ENCODE results near the gene ZNF423.

ZNF423 gene

DNA sequence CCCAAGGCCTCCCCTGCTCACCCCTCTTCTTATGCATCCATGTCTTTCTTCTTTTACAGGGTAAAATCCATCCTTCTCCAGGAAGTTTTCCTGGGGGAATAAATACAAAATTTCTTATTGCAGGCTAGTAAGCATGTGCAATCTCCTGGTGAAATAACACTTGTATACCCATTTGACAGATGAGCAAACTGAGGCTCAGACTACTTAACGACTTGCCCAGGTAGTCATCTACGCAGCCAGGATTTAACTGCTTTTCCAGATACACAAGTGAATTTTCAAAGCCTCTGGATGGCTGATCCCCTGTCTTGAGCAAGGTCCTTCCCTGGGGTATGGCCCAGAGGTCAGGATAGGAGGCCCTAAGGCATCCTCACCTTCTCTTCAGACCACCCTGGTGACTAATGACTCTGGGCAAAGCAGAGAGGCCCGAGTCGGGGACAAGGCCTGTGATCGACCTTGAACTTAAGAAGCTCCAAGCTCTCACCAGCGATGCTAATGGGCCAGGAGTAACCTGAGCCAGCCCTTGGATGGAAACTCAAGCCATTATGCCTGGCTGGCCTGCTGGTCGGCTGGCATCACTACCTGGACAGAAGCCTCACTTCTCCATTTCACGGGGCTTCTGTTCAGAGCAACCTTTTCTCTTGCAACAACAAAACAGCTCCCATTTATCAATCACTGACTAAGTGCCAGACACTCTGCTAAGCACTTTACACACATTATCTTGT, 33.1 kb downstream of the ZNF423 start:
- DNase-seq: no peak

DNA sequence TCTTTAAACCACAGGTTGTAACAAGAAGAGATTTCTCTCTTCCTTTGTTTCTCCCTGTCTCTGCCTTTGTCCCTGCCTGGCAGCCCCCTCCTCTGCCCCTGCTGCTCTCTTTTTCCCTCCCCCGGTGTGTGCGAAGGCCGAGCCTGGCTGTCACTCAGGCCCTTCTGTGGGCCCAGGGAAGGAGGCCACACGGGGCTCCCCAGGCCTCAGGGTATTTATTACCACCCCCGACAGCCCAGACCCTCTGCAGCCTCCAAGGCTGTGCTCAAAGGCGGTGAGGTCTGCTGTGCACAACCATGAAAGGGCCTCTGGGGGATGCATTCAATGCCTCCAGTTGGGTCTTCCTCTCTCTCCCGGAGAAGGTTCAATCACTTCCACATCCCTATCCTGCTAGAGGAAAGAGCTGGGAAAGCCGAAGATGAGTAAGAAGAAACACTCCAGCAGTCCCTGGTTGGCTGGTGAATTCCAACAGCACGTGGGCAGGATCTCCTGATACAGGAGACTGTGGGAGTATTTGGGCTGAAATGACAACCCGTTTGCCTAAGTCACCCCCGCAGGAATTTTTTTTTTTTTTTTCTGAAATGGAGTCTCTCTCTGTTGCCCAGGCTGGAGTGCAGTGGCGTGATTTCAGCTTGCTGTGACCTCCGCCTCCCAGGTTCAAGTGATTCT, 34.2 kb downstream of the ZNF423 start:
- no peak for DNase-seq

DNA sequence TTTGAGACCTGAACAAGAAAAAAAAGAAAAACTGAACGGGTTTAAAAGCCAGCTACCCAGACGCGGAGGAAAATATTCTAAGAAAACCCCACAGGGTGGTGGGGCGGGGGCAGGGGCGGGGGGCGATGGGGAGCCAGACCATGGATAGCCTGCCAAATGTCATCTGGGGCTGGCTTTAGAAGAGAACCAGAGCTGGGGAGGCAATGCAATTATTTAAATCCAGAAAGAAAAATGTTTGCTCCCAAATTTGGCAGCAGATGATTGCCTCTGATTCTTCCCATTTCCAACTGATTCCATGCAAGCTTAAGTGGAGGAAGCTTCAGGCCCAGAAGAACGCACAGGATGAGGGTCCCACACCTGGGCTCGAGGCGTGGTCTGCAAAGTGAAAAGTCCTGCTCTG, 34.8 kb downstream of the ZNF423 start:
- no peak for DNase-seq

DNA sequence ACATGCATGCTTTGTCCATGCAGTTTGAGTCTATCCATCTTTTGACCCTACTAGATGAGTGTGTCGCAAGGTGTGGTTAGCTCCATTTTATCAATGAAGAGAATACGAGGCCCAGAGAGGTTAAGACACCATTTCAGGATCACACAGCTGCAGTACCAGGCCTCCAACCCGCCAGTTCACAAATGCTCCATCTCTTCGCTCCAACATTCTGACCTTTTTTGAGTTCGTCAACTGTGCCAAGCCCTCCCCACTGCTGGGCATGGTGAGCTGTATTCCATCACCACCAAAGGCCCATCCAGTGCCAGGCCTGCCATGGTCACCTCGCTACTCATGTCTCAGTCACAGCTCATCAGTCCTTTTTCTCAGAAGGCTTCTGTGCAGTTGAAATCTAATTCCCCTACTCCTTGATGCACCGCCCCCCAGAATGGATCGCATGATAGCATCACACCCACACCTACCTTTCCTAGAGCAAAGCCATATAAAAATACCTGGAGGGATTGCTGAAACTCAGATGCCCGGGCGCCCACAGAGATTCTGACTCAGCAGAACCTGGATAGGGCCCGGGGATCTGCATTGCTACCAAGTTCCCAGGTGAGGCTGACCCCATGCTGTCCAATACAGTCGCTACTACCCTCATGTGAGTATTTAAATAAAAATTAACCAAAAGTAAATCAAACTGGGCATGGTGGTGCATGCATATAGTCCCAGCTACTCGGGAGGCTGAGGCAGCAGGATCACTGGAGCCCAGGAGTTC, 38.0 kb downstream of the ZNF423 start:
- DNase-seq: no peak

DNA sequence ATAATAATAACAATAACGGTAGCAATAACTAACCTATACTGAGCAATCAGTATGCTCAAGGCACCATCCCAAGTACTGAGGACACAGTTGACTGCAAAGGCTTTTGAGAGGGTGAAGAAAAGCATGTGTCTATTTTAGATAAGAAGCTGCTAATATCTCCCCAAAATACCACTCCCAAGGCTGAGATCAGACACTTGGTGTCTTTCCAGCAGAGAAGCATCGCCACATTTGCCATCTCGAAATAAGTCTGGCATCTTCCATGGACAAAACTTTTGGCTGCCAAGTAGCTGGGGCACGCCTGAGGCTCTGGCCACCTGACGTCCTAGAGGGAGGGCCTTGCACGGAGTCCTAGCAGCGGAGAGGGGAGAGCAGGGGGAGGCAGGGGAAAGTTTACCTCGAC, 39.0 kb downstream of the ZNF423 start:
- no peak for DNase-seq

DNA sequence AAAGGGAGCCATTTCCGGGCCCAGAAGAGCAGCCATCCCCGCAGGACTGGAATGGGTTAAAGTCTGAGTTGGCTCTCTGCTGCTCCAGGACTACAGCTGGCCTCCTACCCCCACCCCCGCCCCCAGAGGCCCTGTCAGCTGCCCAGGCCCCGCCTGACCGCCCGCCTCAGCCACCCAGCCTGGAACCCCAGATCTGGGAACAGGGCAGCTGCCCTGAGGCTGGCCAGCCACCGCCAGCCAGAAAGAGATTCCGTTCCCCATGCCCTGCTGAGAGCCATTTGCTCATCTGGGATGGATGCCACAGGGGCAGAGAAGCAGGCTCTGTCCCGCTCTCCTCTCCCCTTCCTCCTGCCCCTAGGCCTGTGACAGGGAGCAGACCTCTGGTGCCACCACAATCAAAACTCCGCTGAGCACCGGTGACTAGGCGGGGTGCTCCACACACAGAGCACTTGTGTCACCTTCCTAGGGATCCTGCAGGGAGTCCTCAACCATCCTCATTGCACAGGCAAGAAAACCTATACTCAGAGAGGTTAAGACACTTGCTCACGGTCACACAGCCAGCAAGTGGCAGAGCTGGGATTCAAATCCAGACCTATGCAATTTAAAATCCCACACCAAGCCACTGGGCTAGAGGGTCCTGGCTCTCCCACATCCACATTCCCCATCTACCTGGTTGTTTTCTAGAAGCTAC, 44.1 kb downstream of the ZNF423 start:
- no peak for DNase-seq

DNA sequence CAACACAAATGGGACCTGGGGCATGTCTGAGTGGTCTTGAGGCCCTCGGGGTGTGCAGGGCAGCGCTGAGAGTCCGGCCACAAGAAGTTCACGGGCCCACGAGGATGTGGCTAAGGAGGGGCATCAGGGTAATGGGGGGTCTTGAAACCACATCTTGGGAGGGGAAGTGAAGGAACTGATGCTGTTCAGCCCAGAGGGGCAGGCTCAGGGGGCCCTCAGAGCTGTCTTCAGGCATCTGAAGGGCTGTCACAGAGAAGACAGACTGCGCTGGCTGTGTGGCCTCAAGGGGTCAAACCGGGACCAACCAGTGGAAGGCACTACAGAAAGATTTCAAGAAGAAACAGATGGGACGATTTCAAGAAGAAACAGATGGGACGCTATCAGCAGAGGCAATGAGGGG, 45.1 kb downstream of the ZNF423 start:
- no peak for DNase-seq

DNA sequence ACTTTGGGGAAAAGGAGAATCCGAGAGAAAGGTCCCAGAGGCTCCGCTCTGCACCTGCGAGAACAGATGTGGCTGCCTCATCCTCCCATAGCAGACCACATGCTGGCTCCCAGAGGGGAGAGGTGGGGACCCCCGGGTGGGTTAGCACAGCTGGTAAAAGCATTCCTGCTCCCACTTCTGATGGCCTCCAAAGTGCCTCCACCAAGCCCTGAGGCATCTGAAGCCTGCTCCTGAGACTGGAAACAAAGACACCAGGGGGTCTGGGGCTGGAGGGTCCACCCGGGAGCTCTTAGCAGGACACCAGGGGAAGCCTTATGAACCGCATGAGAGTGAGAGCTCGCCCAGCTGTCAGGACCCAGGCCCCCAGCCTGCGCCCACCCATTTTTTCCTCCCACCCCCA, 46.4 kb downstream of the ZNF423 start:
- DNase-seq: no peak

DNA sequence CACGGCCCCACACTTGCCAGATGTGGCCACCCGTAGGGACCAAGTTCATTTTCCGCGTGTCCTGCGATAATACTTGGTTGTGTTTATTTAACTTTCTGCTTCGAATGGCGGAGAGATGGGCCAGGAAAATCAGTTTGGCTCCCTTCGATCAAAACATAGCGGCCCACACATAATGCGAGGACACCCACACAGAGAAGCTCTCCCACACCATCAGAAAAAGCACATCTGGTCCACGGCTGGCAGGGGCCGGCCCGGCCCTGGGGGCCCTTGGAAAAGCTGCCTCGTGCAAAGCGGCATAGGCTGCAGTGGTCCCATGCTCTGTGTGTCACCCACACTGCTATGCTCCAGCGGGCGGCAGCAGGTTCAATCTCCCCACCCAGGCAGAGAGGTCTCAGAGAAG, 46.9 kb downstream of the ZNF423 start:
- no peak for DNase-seq

DNA sequence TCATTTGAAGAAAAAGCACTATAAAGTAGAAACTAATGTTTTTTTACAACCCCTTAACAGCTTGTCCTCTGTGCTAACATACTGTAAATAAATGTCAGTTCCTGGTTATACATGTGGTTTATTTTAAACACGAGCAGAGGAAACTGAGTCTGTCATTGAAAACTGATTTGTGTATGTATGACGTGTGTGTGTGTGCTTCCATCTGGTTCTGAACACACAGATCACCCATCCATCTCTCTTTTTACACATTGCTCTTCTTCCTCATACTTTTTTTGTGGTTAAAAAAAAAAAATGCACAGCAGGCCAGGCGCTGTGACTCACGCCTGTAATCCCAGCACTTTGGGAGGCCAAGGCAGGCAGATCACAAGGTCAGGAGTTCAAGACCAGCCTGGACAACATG, 49.5 kb downstream of the ZNF423 start:
- DNase-seq: no peak

DNA sequence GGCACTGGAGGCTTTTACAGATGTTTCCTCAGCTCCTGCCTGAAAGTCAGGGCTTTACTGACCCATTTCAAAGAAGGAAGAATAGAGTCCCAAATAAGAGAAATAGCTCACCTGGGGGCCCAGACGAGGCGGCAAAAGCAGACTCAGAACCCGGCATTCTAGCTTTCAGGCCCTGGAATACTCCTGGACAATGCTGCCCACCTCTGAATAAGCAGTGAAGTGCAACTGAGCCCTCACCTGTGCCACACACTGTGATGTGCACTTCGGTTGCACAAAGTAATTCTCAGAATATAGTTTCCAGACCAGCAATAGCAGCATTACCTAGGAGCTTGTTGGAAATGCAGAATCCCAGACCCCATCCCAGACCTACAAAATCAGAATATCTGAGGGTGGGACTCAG, 54.6 kb downstream of the ZNF423 start:
- DNase-seq: no peak

DNA sequence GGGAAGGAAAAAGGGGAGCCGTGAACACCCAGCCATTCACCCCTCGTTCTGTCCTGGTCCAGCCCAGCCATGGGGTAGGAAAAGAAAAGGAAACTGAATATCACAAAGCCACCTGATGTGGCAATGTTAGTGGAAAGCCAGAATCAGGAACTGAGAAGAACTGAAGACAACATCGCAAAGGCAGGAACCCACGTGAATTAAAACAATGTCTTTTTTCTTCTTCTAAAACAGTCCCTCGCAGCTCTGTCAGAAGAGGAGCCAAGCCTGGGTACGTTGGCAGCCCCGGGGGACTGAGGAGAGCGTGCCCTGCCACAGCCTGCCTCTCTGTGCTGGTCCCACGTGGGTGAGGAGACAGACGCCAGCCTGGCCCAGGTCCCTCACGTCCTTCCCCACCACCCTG, 55.0 kb downstream of the ZNF423 start:
- DNase-seq: no peak

DNA sequence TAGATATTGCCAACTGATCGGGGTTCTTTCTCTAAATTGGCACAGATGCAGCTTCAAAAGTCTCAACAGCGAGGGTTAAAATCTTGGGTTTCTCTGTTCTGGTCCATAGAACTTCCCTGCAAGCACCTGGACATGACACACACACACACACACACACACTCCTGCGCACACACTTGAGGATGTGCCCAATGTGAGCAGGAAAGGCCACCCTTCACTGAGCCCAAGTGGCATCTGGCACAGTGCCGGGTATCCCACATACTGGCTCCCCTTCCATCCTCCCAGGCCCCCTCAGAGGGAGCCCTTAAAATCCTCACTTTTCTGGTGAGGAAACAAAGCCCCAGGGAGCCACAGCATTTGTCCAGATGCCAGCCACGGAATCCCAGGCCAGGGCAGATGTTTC, 55.5 kb downstream of the ZNF423 start:
- DNase-seq: no peak

DNA sequence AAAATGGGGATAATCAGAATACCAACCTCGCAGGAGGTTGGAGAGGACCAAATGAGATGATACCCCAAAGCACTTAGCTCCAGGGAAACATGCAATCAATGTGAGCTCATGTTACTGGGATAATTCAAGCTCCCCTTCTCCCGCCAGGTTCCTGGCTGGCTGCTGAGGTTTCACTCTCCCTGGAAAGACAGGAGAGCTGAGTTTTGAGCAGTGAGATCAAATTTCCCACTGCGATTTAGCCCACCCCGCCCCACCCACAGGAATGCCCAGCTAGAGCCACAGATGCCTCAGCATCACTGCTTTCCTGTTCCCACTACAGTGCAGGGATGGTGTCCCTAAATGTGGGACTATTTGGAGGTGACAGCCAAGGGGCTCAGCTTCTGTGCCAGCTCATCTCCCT, 56.7 kb downstream of the ZNF423 start:
- DNase-seq: no peak

DNA sequence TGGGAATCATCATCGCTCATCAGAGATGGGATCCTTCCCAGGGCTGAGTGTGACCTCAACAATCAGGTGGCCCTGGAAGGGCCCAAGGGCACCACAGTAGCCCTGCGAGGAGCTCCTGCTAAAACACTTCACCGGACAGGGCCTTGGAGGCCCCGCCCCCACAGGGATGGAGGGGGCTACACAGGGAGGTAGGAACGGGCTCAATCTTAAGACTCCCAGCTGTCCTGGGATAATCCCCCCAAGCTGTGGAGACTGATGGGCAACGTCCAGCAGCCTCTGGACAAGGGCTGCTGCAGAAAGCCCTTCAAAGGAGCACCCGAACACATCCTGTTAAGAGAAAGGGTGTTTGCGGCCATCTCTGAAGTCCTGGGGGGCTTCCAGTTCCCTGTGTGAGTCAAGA, 60.4 kb downstream of the ZNF423 start:
- no peak for DNase-seq

DNA sequence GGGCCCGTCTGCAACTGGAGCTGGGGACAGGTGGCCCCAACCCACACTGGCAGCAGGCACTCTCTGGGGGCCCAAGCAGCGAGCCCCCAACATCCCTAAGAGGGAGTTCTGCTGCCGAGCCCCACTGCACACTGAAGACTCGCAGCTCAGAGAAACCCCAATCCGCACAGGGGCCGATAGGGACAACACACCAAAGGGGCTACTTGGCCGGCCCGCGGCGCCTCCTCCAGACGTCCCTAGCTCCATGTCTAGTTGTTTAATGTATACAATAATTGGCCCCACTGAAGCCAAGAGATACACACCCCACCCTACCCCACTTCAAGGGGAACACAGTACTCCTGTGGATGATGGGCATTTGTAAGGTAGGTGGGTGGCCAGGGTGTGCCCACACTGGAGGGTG, 62.7 kb downstream of the ZNF423 start:
- DNase-seq: no peak

DNA sequence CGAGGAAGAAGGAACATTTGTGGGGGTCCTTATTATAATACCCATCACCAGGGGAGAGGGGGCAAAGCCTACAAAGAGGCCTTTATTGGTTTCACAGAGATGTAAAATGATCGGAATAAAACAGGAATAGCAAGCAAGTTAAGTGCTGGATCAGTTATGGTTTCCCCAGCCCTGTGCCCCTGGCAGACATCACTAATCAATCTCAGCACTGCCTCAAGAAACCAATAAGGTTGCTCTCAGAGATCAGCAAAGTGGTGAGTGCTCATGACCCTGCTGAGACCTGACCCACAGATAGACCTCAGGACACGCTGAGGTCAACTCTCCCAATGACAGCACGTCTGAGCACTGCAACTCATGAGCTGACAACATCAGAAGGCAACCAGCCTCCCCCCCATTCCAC, 66.3 kb downstream of the ZNF423 start:
- DNase-seq: no peak

DNA sequence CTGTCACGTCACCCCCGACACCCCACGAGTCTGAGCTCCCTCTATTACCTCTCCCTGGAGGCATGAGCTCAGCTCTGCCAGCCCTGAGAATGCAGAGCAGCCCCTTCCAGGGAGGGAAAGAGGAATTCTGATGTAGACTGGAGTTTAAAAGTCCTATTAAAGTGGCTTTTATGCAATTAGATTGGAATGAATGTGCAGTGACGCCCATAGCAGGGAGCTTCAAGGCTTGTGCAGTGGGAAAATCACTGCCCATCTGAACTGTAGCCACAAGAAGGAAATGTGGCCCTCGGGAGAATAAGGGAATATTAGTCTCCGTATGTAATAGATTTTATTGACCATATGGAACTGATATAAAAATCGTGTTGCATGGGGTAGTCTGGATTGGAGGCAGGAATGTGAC, 66.9 kb downstream of the ZNF423 start:
- no peak for DNase-seq

DNA sequence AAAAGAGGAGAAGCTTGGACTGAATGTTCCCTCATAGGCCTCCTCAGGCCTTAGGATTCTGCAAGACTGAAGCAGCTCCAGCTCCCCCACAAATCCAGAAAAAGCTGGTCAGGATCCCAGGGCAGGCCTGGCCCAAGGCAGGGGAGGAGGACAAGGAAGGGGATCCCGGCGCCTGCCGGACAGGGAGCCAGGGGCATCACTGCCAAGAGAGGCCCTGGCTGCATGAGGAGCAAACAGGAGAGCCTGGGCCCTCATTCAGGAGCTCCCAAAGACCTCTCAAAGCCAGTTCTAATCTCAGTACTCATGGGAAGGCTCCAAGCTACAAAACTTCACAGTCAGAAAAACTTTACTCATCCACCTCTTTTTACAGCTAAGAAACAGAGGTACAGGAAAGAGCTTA, 67.3 kb downstream of the ZNF423 start:
- DNase-seq: no peak

DNA sequence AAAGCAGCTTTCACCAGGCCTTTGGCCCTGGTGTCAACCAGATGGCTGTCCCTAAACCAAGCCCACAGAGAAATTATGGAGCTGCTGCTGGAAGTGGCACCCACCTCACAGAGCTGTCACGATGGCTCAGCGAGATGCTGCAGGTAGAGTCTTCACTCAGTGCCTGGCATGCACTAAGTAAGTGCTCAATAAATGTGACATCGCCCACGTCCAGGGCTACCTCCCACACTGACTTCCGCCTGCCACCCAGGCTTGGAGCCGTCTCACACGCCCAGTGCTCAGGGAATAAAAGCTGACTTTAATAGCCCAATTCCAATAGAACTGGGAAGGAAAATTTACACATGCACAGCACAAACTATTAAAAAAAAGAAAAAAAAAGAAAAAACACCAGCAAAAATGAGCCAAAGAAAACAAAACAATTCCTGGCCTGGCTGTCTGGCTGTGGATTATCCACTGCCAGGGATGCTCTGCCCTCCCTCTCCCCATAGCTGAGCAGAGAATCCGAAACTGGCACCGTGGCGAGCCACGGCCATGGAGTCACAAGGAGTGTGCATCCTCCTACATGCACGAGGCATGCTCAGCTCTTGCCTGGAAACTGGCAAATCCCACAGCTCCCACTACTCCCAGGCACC, 68.9 kb downstream of the ZNF423 start:
- DNase-seq: no peak

DNA sequence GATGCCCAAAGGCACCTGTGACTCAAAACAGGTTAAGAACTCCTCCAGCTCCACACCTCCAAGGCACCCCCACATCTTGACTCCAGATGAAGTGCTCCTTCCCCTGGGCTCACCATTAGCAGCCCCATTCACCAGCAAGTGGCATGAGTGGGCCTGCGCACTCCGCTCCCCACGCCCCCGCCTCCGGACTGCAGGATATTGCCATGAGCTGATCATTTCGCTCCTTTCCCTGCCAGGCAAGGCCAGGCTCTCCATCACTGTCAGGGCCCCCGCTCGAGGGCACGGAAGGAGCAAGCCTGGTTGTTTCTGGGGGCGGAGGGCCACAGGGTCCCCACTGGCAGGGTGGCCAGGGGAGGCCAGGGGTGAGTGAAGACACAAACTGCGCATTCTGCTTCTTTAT, 69.9 kb downstream of the ZNF423 start:
- no peak for DNase-seq

DNA sequence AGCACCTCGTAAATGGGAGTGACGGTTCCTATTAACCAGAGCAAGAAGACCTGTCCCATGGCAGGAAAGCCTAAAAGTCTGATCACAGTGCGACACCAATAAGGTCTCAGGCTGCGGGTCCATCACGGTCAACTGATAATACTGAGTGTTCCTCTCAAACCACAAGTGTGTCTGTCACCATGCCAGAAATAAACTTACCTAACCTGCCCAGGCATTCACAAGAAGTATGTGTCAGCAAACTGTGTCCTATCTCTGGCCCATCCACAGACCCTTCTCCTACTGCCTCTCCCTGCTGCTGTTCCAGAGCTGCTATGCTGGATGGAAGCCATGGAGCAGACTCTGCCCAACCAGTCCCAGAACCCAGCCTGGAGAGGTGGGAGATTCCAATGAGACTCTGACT, 73.5 kb downstream of the ZNF423 start:
- DNase-seq: no peak

DNA sequence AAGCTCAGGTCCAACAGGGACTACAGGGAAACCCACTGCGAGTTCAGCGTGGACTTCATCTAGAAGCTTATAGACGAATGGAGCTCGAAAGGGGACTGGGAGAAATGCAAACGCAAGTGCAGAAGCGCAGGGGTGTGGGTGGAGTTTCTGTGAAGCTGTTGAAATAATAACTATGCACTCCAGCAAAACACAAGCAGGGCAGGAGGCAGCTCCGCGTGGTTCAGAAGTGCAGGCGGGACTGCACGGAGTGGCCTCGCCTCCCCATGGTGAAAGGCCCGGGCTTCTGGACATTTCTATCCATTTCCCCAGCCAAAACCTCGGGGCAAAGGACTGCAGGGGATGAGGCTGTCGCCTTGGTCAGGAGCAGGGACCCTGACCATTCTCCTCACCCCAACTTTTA, 74.5 kb downstream of the ZNF423 start:
- DNase-seq: no peak

Measured in activated naive CD4-positive, alpha-beta T cell (primary cell).